GM19438 (cell line): ENCODE measurements around the gene NEMP1.
"Not testable (repeated sequence)": the region's sequence is repeated elsewhere in the genome, so short reads cannot be mapped to it uniquely, and the experiment has no call there.

Experiments
- ATAC-seq: cut with Tn5 transposase; IDR thresholded peaks from one replicate; pipeline ENCODE4 v1.9.1; 2021; ENCODE audit warnings: low read depth; ENCODE audit not compliant: unreplicated experiment

The NEMP1 gene, protein sequence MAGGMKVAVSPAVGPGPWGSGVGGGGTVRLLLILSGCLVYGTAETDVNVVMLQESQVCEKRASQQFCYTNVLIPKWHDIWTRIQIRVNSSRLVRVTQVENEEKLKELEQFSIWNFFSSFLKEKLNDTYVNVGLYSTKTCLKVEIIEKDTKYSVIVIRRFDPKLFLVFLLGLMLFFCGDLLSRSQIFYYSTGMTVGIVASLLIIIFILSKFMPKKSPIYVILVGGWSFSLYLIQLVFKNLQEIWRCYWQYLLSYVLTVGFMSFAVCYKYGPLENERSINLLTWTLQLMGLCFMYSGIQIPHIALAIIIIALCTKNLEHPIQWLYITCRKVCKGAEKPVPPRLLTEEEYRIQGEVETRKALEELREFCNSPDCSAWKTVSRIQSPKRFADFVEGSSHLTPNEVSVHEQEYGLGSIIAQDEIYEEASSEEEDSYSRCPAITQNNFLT

DNA sequence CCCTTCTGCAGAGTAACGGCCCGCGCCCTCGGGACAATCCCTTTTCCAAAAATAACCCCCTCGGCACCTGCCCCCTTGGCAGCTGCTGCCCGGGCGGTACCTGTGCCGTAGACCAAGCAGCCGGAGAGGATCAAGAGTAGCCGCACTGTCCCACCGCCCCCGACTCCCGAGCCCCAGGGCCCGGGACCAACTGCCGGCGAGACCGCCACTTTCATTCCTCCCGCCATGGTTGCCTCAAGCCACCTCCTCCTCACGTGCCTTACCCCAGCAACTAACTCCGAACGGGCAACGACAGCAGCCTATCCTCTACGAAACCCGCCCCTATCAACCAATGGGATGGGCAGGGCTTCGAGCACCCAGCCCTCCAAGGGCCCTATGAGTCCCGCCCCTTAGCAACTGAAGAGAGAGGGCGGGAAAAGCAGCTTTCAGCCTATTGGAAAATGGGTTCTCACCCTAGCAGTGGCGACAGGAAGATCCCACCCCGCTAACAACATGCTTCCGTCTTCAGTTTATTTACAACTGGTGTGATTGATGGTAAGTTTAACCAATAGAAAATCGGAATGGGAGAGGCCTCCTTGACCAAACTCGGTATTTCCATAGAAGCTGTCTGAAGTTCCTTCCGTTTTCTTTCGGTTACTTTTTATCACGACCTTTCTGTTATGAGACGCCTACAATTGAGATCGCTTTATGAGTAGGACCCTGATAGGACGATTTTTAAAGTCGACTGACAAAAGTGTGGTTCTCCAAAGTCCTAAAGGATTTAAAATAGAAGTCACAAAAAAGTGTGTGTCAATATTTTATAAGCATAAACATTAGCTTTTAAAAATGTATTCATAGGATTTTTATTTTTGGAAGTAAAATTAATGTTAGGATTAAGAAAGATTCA lies at the start of gene NEMP1:
Gene NEMP1 (minus strand): TSS at position 273 of the 886 bp plus-strand sequence. CDS start 46 bp downstream, at position 227.
- ATAC-seq = peak; percentile 97

DNA sequence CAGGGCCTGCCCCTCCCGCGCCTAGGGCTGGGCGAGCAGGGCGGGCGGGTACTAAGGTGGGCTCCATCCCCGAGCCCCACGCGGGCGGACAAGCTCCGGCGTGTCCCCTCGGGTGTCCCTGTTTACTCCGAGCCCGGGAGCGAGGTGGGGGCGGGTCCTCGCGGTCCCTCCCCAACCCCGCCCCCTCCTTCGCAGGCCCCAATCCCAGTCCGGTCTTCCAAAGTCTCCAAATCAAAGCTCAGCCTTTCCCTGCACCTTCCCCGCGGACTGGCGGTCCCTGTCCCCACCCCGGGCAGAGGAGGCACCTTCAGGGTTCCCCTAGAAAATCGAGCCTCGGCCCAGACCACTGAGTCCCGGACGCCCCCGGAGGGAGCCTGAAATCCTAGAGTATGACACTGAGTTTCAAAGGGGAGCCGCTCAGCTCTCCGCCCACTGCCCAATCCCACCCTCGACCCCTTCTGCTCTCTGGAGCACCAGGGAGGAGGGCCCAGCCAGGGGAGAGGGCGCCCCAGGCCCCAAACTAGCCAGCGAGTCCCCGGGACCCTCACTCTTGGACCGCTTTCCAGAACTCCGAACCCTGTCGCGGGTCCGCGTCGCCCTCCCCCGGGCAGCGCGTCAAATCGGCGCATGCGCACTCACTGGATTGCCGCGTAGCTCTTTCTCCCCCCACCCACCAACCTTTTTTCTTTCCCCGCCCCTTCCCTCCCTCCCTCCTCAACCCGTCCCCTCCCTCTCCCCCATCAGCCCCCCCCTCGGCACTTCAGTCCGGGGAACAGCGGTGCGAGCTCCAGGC lies 49.3 kb upstream of the NEMP1 start, which contains the start of gene LRP1:
Gene LRP1 (plus strand): TSS at position 758 of the 793 bp plus-strand sequence. CDS start 482 bp downstream, outside the sequence.
- ATAC-seq = no peak

DNA sequence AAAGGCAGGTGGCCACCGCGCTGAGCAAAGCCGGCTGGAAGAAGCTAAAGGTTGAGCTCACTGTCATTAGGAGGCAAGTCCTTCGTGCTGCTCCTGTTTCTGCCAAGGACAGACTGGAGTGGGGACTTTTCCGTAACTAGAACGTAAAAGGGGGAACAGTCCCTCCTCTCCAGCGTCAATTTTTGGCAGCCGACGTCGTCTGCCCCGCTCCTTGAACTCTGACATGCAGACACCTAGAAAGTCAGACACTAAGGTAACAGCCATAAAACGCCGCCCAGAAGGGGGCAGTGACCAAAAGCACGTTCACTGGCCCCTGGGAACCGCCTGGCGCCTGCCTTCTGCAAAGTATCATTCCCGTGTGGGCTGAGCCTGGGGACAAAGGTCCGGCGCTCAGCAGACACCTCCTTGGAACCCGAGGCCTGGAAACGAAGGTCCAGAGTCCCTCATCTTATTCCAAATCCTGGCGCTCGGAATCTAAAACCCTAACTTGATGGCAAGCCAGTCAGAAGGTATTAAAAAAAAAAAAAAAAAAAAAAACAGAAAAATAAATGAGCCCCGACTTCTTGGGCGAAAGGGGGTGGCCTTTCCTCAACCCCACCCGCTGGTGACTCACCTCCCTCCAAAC lies 48.6 kb upstream of the NEMP1 start:
- no peak for ATAC-seq

DNA sequence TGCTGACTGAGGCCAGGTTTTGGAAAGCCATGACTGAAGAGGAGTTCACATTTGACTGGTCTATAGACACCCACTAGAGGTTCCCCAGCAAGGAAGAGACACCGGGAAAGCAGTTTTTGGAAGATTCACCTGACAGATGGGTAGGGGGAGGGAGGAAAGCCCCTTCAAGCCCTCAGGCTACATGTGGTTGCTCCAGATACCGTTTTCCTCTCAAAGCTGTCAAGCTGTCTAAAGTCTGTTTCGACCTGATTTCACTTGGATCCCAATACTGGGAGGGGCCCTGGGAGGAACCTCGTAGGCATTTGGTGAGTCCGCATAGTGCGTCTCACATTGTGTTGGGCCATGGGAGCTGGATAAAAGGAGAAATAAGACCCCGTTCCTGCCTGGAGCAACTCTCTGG lies 48.0 kb upstream of the NEMP1 start:
- ATAC-seq = no peak

DNA sequence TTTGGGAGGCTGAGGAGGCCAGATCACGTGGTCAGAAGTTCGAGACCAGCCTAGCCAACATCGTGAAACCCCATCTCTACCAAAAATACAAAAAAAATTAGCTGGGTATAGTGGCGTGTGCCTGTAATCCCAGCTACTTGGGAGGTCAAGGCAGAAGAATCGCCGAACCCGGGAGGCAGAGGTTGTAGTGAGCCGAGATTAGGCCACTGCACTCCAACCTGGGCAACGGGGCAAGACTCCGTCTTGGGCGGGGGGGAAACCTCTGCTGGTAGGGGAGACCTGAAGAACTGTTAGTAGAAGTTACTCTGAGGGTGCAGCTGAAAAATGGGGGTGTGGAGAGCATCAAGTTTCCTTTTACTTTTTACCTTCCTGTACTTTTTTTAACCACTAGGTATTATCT lies 47.5 kb upstream of the NEMP1 start:
- no peak for ATAC-seq

DNA sequence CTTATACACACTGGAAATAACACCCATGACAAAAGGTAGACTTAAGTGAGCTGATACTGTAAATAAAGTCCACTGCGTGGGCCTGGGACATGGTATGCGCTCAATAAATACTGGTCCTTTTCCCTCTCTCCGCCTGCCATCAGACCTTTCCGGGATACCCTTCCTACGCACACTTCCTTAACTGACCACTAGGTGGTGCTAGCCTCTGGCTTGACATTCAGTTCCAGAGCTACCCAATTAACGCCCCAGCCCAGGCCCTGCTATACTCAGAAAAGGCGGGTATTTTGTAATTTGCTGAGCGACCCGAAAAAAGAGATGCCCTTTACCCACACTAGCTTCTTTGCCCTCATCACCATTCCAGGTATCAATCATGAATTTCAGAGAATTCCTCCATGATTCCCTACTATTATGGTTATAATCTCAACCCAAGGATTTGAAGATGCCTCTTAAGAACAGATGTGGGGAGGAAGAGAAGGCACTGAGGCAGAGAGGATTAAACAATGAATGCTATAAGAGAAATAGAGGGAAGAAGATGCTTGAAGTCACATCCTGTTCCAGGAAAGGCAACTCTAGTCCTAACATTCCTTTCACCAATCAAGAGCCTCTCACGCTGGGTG lies 45.8 kb upstream of the NEMP1 start:
- ATAC-seq = no peak

DNA sequence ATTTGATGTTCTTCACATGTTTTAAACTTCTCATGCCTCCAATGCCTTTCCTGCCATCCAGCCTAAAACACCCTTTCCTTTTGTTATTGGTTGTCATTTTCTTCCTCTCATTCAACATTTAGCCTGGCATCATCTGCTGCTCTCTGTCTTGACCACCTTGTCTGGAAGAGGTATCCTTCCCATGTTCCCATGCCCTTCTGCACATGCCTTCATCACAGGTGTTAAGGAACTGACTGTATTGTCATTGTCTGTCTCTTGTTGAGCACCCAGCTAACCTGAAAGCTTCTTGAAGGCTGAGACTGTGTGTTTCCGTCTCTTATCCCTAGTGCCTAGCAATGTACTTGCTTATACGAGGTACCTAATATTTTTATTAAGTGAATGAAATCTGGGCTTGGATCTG lies 45.2 kb upstream of the NEMP1 start:
- no peak for ATAC-seq

DNA sequence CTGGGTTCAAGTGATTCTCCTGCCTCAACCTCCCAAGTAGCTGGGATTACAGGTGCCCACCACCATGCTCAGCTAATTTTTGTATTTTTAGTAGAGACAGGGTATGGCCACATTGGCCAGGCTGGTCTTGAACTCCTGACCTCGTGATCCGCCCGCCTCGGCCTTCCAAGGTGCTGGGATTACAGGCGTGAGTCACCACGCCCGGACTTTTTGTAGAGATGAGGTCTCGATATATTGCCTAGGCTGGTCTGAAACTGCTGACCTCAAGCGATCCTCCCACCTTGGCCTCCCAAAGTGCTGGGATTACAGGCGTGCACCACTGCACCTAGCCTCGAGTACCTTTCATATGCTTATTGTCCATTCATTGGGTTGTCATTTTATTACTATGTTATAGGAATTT lies 42.1 kb upstream of the NEMP1 start:
- not testable (repeated sequence) for ATAC-seq

DNA sequence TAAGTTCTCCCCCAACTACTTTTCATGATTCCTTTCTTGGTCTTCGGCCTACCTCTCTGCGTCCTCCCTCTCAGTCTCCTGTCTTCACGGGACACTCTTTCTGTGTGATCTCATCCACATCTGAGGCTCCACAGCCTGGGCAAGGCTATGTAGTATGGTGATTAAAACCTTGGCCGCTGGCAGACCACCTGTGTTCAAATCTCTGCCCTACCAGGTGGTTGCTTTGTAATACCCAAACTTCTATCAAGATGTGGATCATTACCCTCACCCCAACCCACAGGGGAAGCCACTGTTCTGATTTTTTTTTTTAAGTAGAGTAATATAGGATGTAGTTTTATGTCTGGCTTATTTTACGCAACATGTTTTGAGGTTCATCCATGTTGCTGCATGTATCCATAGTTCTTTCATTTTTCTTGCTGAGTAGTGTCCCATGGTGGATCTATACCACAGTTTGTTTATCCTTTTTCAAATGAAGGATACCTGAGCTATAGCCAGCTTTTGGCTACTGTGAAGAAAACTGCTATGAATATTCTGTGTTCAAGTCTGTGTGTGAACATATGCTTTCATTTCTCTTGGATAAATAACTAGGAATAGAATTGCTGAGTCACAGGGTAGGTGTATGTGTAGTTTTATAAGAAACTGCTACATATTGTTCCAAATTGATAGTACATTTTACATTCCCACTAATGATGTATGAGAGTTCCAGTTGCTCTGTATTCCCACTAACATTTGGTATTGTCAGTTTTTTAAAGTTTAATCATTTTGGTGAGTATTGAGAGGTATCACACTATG lies 40.9 kb upstream of the NEMP1 start:
- ATAC-seq = no peak

DNA sequence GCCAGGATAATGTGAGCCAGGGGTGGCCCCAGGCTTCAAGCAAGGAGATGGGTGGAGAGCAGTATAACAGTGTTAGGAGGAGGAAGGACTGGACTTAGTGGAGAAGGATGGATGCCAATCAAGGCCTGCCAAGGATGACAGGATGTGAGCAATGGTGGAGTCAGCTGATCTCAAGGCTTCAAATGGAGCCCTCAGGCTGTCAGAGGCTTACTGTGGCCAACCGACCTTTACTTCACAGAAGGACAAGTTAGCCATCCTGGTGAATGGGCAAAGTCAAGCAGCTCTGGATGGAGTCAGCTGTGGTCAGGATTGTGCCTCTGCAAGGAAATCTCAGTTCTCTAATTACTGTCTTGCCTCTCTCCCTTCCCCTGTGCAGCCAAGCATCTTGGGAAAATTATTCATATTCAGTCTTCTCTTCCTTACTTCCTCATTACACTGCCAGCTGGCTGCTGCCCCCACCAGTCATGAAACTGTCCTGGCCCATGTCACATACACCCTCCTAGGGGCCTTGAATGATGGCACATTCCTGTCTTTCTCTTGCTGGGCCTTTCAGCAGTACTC lies 40.2 kb upstream of the NEMP1 start:
- ATAC-seq = no peak

DNA sequence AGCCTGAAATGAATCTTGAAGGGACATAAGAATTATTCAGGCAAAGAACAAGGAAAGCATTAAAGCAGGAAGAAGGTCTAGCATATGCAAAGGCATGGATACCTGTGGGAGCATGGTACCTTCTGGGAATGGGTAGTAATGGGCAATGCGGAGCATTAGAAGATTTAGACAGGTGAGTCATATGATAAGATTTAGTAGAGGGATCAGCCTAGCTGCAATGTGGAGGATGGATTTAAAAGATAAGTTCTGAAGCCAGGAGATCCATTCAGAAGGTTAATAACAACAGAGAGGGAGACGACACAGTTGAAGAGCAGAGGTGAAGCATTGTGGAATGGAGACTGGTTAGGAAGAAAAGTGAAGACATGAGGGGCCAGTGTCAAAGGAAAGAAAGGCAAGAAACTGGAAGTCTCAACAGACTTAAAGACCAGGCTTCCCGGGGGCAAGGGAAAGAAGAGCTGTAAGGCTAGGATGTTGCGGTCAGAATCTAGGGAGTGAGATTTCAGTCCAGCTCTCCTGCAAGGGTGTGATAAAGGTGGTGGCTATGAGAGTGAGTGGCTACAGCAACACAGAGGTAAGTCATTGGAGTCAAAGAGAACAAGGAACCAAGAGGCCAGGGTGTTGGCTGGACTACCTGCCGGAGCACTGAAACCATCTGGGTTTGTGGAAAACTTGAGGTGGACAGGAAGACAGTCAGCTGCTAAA lies 38.1 kb upstream of the NEMP1 start:
- ATAC-seq = no peak

DNA sequence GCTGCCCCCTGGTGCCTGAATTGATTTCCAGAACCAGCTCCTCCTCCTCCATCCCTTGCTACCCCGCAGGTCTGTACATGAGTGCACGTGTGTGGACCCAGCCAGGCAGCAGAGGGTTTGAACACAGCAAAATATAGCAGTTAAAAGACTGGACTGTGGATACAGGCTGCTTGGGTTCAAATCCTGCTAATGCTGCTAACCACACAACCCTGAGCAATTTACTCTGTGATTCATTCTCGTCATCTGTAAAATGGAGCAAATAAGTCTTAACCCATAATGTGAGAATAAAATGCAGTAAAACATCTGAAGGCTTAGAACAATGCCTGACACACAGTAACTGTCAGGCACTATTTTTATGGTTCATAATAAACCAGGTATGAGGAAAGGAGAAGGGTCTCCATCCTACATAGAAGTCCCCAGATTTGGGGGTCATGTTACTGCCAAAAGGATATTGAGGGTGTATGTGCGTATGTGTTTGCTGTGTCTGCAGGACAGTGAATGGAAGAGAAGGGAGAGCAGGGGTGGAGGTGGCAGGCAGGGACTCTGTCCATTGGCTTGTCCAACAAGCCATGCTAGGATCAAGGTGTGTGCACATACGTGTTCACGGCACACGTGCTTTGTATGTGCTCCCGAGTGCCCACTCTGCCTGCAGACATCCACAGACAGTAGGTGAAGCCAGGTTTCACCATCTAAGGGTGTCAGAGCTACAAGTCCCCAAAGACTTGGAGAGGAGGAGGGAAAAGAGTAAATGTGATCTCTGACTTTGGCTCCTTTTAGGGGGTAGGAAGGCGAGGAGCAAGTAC lies 34.1 kb upstream of the NEMP1 start:
- ATAC-seq = peak; percentile 44

DNA sequence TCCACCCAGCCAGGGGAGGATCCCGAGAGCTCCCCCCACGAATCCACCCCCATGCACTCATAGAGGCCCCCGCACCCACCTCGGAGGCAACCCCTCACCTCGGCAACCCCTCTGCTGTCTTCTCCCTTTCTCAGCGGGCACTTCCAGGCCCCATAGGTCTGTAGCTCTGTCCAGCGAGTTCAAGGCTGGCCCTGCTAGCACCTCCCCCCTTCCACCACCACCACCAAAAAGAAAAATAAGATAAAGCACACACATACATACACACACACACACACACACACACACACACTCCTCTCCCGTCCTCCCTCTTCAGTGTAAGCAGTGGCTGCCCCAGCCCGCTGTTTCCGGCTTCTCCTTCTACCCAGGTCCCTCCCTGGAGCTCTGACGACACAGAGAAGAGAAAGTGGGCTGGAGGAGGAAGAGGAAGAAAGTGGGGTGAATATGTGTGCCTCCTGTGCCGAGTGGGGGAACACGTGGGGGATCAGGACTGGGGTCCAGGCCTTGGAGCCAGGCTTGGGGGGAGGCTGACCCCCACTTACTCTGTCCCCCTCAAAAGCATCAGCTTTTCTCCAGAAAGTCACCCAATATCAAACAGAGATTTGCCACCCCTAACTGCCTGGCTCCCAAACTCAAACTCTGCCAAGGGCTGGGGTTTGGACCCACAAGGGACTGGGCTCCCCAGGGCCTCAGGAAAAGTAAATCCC lies 32.6 kb upstream of the NEMP1 start, which contains the start of gene STAT6:
Gene STAT6 (minus strand): TSS at position 332 of the 704 bp plus-strand sequence. CDS start 3,084 bp downstream, outside the sequence.
- peak; percentile 59 for ATAC-seq

DNA sequence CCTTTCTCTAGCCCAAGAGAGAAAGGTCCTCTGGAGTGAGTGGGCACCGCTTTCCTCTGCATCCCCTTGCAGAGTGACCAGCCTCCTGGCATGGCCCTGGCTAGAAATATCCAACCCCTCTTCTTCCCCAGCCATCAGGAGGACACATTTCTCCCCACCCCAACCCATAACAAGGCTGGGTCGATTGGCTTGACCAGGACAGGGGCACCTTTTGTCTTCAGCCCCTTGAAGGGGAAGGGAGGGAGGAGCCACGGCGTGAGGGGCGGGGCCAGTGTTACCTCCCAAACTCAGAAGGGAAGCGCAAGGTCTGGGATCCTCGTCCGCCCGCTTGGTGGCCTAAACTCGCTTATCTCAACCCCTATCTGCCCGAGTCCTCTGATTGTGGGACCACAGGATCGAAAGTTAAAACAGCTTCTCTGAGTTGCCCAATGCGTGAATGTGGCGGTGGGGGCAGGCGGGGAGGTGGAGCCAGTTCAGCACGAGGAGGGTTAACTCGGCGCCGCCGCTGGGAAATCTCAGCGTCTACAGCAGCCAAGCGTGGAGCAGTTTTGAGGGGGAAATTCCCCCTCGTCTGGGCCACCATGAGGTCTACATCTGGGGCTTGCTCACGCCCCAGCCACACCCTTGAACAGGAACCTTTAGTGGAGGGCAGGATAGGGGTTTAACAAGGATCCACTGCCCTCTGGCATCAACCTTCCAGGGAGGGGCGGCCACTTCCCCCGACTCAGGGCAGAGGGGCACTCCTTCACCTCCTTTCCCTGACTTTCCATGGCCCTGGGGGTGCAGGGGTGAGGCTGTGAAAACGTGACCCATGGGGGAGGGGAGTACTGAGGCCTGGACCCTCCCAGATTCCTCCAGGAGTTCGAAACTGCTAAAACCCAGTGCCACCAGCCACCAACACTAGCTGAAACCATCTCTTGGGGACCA lies 31.8 kb upstream of the NEMP1 start:
- peak; percentile 45 for ATAC-seq
